Measurements from ENCODE around the gene CABP1. TPM values are rescaled to one million over a fixed set of nuclear protein-coding genes. Genes with fewer than 3 reads are reported as not detected.
A peak's percentile ranks its signal among the peaks of the same experiment; 100 is the strongest.

The CABP1 gene
- total RNA-seq, 2 donors from 2014 or later = 0.71 to 2.0 TPM

GRCh38 chr12:120652656-120653435 lies 12.4 kb downstream of the CABP1 start:
- Histone ChIP-seq H3K4me3 (no peak overlapping the region), H3K4me1 (peaks cover 0 to 61% of the 10 kb centered on the region in 2 donors), H3K27me3 (no peaks in the 10 kb centered on the region), H3K36me3 (no peaks in the 10 kb centered on the region), H3K27ac (peak overlapping the region in 1 of 2 donors; percentile 87), H3K9me3 (no peaks in the 10 kb centered on the region)
- no peak for TF ChIP-seq CTCF (IDR thresholded peaks at IDR 0.05)
- no peak for DNase-seq (ENCODE audit: low spot score)

- Histone ChIP-seq H3K4me1 (peaks cover 0 to 57% of the 10 kb centered on the region in 2 donors), H3K4me3 (no peak overlapping the region), H3K36me3 (no peaks in the 10 kb centered on the region), H3K9me3 (no peaks in the 10 kb centered on the region), H3K27me3 (no peaks in the 10 kb centered on the region), H3K27ac (peak overlapping the region; percentile 75 to 87)
- TF ChIP-seq CTCF (IDR thresholded peaks at IDR 0.05) = no peak
- no peak for DNase-seq (ENCODE audit: low spot score)
Observed at GRCh38 chr12:120653611-120654010, 13.2 kb downstream of the CABP1 start.

GRCh38 chr12:120654656-120655055 lies 14.2 kb downstream of the CABP1 start:
- no peaks in the 10 kb centered on the region for H3K36me3 ChIP-seq
- DNase-seq (ENCODE audit: low spot score) = peak; percentile 62
- no peak for TF ChIP-seq CTCF (IDR thresholded peaks at IDR 0.05)
- H3K4me3 ChIP-seq = no peak overlapping the region
- H3K9me3 ChIP-seq = no peaks in the 10 kb centered on the region
- H3K27ac ChIP-seq = peak overlapping the region; percentile 75 to 87
- no peaks in the 10 kb centered on the region for H3K27me3 ChIP-seq
- H3K4me1 ChIP-seq = peaks cover 0 to 47% of the 10 kb centered on the region in 2 donors

GRCh38 chr12:120656008-120656407 lies 15.6 kb downstream of the CABP1 start:
- Histone ChIP-seq H3K27me3 (no peaks in the 10 kb centered on the region), H3K36me3 (no peaks in the 10 kb centered on the region), H3K27ac (no peak overlapping the region), H3K4me3 (no peak overlapping the region), H3K9me3 (no peaks in the 10 kb centered on the region), H3K4me1 (peaks cover 0 to 36% of the 10 kb centered on the region in 2 donors)
- DNase-seq (ENCODE audit: low spot score) = no peak
- TF ChIP-seq CTCF (IDR thresholded peaks at IDR 0.05) = no peak

GRCh38 chr12:120658286-120659150 lies 18.1 kb downstream of the CABP1 start:
- no peaks in the 10 kb centered on the region for H3K27me3 ChIP-seq

More at GRCh38 chr12:120658286-120659150, 18.1 kb downstream of the CABP1 start:
- DNase-seq (ENCODE audit: low spot score) = no peak
- Histone ChIP-seq H3K9me3 (no peaks in the 10 kb centered on the region), H3K4me3 (no peak overlapping the region), H3K27ac (no peak overlapping the region), H3K4me1 (peaks cover 0 to 20% of the 10 kb centered on the region in 2 donors), H3K36me3 (no peaks in the 10 kb centered on the region)
- TF ChIP-seq CTCF (IDR thresholded peaks at IDR 0.05) = no peak
